Muscle of leg (tissue), 11 donors: Measurements from ENCODE around the gene C2orf49. TPM values are rescaled to one million over a fixed set of nuclear protein-coding genes. Genes with fewer than 3 reads are reported as not detected.

Source experiments
- DNase-seq: peaks from one replicate; pipeline ENCODE4 v3.0.0; 2013
- H3K27ac ChIP-seq: one replicate; pipeline ENCODE4 v1.5.1; 2013; ENCODE audit warnings: mild to moderate bottlenecking, low read length, control low read depth
- H3K27me3 ChIP-seq: one replicate; pipeline ENCODE4 v1.6.1; 2013; ENCODE audit warnings: low read length; ENCODE audit not compliant: control insufficient read depth, insufficient read depth
- H3K36me3 ChIP-seq: one replicate; pipeline ENCODE4 v1.6.1; 2013; ENCODE audit warnings: low read length; ENCODE audit not compliant: control insufficient read depth, insufficient read depth
- H3K4me1 ChIP-seq: one replicate; pipeline ENCODE4 v1.6.1; 2013; ENCODE audit warnings: low read length; ENCODE audit not compliant: control insufficient read depth, insufficient read depth
- H3K4me3 ChIP-seq: one replicate; pipeline ENCODE4 v1.5.1; 2013; ENCODE audit warnings: low read length, control low read depth
- H3K9me3 ChIP-seq: replicated peaks from 2 replicates; pipeline ENCODE4 v1.6.1; 2013; ENCODE audit warnings: low read depth, low read length; ENCODE audit not compliant: control insufficient read depth
- WGBS: methylation state at CpG from one replicate; pipeline ENCODE4 v1.1.5; 2013; ENCODE audit warnings: missing lambda C conversion rate; ENCODE audit not compliant: insufficient coverage; 5-methylcytosine and 5-hydroxymethylcytosine counted together
- polyA plus RNA-seq, 8 donors: library from polyadenylated mRNA; unstranded; fragments of 120-200 nt; gene quantifications; one replicate each; pipeline versions ENCODE4 v1.2.1 to v1.2.3, GENCODE V29; 2013; ENCODE audit warnings: inconsistent platforms in 1 of 8, low replicate concordance in 1 of 8; ENCODE audit not compliant: insufficient read length in 8 of 8, insufficient read depth in 1 of 8
- total RNA-seq: library from RNA; stranded (reverse); fragments of 120-200 nt; gene quantifications from one replicate; pipeline ENCODE4 v1.2.4, GENCODE V29; 2013

Gene C2orf49
- total and polyA plus RNA-seq, 9 donors, result 11.9 to 19.0 (median 14.9) TPM

DNA sequence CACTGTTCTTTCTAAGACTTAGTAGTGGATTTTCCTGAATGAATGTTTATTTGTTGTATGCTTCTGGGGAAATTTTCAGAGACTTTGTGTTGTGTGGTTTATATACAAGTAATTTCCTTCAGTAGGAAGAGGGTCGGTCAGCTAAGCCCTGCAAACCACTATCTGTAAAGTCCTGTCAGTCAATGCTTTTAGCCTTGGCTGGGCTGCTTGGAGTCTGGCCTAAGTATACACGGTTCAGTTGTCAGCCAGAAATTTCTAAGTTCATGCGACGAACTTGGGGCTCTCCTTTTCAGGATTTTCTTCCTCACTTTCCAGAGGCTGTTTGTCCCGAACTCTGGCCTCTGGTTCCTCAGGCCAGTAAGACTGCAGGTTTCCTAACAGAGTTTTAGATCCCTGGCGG lies 21.3 kb downstream of the C2orf49 start:
- WGBS, result 84% methylated on average over 6 of the region's 6 CpGs
- peaks cover 6% of the 10 kb centered on the region for H3K4me1 ChIP-seq
- no peaks in the 10 kb centered on the region for H3K27me3 ChIP-seq
- H3K9me3 ChIP-seq, result peaks cover 11% of the 10 kb centered on the region
- no peak overlapping the region for H3K4me3 ChIP-seq
- peaks cover 47% of the 10 kb centered on the region for H3K36me3 ChIP-seq
- no peak overlapping the region for H3K27ac ChIP-seq
- DNase-seq, result no peak

GRCh38 chr2:105361102-105361889 lies 24.0 kb downstream of the C2orf49 start:
- Histone ChIP-seq H3K9me3 (peaks cover 9% of the 10 kb centered on the region), H3K27me3 (no peaks in the 10 kb centered on the region), H3K27ac (peak overlapping the region; percentile 35), H3K4me1 (peaks cover 8% of the 10 kb centered on the region), H3K4me3 (no peak overlapping the region), H3K36me3 (peaks cover 62% of the 10 kb centered on the region)
- no peak for DNase-seq
- WGBS, result 65% methylated on average over 6 of the region's 11 CpGs

DNA sequence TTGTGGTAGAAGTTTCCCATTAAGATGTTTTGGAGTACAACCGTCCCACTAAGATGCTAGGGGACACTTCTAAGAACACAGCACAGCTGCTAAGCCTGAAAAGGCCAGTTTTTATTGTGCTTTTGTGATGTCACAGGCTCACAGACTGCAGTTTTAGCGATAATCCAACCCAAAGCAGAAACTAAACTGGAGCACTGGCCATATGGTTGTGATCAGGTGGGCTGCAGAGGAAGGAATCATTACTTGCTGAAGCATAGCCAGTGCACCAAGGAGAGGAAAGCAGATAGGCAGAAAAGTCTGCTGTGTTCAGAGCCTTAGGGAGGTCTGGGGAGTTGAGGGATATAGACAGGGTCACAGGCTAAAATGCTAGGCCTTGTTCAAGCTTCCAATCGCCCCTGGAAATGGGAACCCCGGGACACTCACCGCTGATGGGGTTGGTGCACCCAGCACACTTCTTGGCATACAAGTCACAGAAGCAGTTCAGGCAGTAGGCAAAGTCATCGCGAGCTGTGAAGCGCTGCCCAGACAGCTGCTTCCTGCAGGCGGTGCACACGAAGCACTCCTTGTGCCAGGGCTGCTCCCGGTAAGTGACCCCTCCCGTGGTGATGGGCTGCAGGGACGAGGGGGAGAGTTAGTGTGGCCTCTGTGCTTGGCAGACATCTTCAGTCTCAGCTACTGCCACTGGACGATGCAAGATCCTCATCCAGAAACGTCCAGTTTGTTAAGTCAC lies 25.7 kb downstream of the C2orf49 start:
- peak; percentile 86 for DNase-seq
- peak overlapping the region; percentile 54 for H3K27ac ChIP-seq
- peaks cover 70% of the 10 kb centered on the region for H3K36me3 ChIP-seq
- no peaks in the 10 kb centered on the region for H3K27me3 ChIP-seq
- WGBS, result 25% methylated on average over 13 of the region's 15 CpGs
- peaks cover 2% of the 10 kb centered on the region for H3K9me3 ChIP-seq
- peaks cover 8% of the 10 kb centered on the region for H3K4me1 ChIP-seq
- no peak overlapping the region for H3K4me3 ChIP-seq

- no peaks in the 10 kb centered on the region for H3K27me3 ChIP-seq
- peaks cover 8% of the 10 kb centered on the region for H3K4me1 ChIP-seq
- no peak overlapping the region for H3K4me3 ChIP-seq
- 86% methylated on average over 3 of the region's 5 CpGs for WGBS
- no peak for DNase-seq
- peaks cover 65% of the 10 kb centered on the region for H3K36me3 ChIP-seq
- no peak overlapping the region for H3K27ac ChIP-seq
- H3K9me3 ChIP-seq, result no peaks in the 10 kb centered on the region
Observed at GRCh38 chr2:105364436-105365139, 27.2 kb downstream of the C2orf49 start.

DNA sequence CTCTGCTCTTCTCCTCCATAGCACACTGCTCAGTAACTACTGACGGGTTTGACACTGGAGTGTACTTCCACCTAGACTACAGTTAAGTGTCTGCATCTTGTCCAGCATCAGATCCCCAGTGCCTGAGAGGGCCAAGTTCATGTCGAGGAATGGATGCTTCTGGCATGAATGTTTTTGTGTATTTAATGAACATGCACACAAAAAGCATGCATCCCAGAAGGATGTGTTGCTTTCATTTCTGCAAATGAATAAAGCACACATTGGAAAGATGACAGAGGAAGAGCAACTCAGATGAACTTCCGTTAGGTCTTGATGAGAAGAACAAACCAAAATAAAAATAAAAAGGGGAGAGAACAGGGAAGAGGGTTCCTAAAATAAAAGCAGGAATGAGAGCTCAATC lies 27.9 kb downstream of the C2orf49 start:
- H3K27me3 ChIP-seq, result no peaks in the 10 kb centered on the region
- H3K36me3 ChIP-seq, result peaks cover 62% of the 10 kb centered on the region
- peak; percentile 61 for DNase-seq
- H3K9me3 ChIP-seq, result no peaks in the 10 kb centered on the region
- H3K4me1 ChIP-seq, result peaks cover 14% of the 10 kb centered on the region
- no CpG with 5 or more reads among the region's 3 CpGs for WGBS
- no peak overlapping the region for H3K4me3 ChIP-seq
- no peak overlapping the region for H3K27ac ChIP-seq

GRCh38 chr2:105368759-105369408 lies 31.5 kb downstream of the C2orf49 start:
- Histone ChIP-seq H3K27ac (no peak overlapping the region), H3K27me3 (no peaks in the 10 kb centered on the region), H3K9me3 (no peaks in the 10 kb centered on the region), H3K4me3 (no peak overlapping the region), H3K4me1 (peaks cover 37% of the 10 kb centered on the region), H3K36me3 (peaks cover 41% of the 10 kb centered on the region)
- DNase-seq, result no peak
- no CpG with 5 or more reads among the region's 8 CpGs for WGBS

GRCh38 chr2:105369777-105370690 lies 32.7 kb downstream of the C2orf49 start:
- 40% methylated on average over 21 of the region's 30 CpGs for WGBS

DNA sequence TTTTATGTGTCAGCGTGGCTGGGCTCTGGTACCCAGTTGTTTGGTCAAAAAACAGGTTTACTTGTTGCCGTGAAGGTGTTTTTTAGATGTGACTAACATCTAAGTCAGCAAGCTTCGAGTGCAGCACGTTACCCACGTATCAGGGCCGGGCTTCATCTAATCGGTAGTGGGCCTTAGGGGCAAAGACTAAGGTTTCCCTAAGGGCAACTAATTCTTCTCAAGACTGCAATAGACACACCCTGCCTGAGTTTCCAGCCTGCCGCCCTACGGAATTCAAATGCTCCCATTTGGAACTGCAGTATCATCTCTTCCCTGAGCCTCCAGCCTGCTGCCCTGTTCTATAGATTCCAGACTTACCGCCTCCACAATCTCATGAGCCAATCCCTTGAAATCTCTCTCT lies 33.8 kb downstream of the C2orf49 start:
- H3K4me3 ChIP-seq, result no peak overlapping the region
- H3K4me1 ChIP-seq, result peaks cover 58% of the 10 kb centered on the region
- H3K36me3 ChIP-seq, result peaks cover 28% of the 10 kb centered on the region
- H3K27me3 ChIP-seq, result no peaks in the 10 kb centered on the region
- WGBS, result 68% methylated on average over 8 of the region's 10 CpGs
- no peaks in the 10 kb centered on the region for H3K9me3 ChIP-seq
- DNase-seq, result peak; percentile 25
- no peak overlapping the region for H3K27ac ChIP-seq

More at GRCh38 chr2:105369777-105370690, 32.7 kb downstream of the C2orf49 start:
- peak; percentile 90 for DNase-seq
- no peaks in the 10 kb centered on the region for H3K9me3 ChIP-seq
- H3K36me3 ChIP-seq, result peaks cover 32% of the 10 kb centered on the region
- no peak overlapping the region for H3K4me3 ChIP-seq
- H3K4me1 ChIP-seq, result peaks cover 47% of the 10 kb centered on the region
- H3K27ac ChIP-seq, result no peak overlapping the region
- H3K27me3 ChIP-seq, result no peaks in the 10 kb centered on the region

DNA sequence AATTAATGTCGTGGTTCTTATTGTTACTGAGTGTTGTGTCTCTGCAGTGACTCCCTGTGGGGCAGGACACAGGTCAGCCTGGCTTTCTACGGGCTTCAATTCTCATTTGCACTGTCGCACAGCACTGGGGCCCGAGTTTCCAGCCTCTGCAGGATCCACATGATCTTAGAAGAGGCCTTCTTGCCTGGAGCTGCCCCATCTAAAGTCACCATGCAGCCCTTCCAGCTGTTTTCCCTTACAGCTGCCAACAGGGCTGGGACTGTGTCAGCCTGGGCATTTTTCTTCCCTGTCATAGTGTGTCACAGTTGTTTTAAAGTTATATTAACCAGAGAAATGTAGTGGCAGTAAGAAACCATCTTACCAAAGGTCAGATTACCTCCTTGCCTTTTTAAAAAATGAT lies 34.5 kb downstream of the C2orf49 start:
- 35% methylated on average over 4 of the region's 4 CpGs for WGBS
- Histone ChIP-seq H3K4me1 (peaks cover 58% of the 10 kb centered on the region), H3K27ac (peak overlapping the region; percentile 1), H3K27me3 (no peaks in the 10 kb centered on the region), H3K9me3 (no peaks in the 10 kb centered on the region), H3K4me3 (no peak overlapping the region), H3K36me3 (peaks cover 23% of the 10 kb centered on the region)
- DNase-seq, result peak; percentile 64
